Left ventricle myocardium superior (tissue), 1 donor: ENCODE results near the gene IQSEC1. TPM values are rescaled to one million over a fixed set of nuclear protein-coding genes. Genes with fewer than 3 reads are reported as not detected.
A peak's percentile ranks its signal among the peaks of the same experiment; 100 is the strongest.

Experiments
- ATAC-seq: fragments of 200-7000 bp; cut with Tn5 transposase; one replicate; pipeline ENCODE4 v1.9.1; 2020; ENCODE audit warnings: mild to moderate bottlenecking, moderate library complexity
- DNase-seq: peaks from one replicate; pipeline ENCODE4 v3.0.0-alpha.2; 2020
- intact Hi-C: fragments of 100-400 bp; cut with micrococcal nuclease; formaldehyde crosslinking; loops from one replicate; pipeline ENCODE4 v1.11.0; 2022
- total RNA-seq: library from RNA; stranded (reverse); fragmentation: NEBNext Ultra II Directional; extraction: Animal tissue kit (Norgen Biotek cat#: 25700); gene quantifications from one replicate; pipeline ENCODE4 v1.2.1, GENCODE V29; 2021
- donor health status: DM: no; HTN: yes; CAD: no; lungs with severe emphysema.

IQSEC1 gene
- total RNA-seq, 1 donor from 2014 or later: 95.1 TPM

- DNase-seq (peak; percentile 25), ATAC-seq (no peak)
- intact Hi-C loops: no loop called here
Observed at GRCh38 chr3:13041113-13041776, 32.0 kb downstream of the IQSEC1 start.

- intact Hi-C loops: no loop called here
- ATAC-seq (peak; percentile 28), DNase-seq (peak; percentile 25)
Observed at GRCh38 chr3:13040361-13041074, 32.7 kb downstream of the IQSEC1 start.

GRCh38 chr3:13039213-13039896 is 33.9 kb downstream of the IQSEC1 start:
- DNase-seq (peak; percentile 4), ATAC-seq (no peak)
- intact Hi-C loops: no loop called here

- DNase-seq (no peak), ATAC-seq (no peak)
- intact Hi-C loops: no loop called here
Observed at GRCh38 chr3:13037458-13038117, 35.6 kb downstream of the IQSEC1 start.

- intact Hi-C loops: no loop called here
- ATAC-seq: peak; percentile 28
- DNase-seq: peak; percentile 26
Observed at GRCh38 chr3:13034861-13035260, 38.4 kb downstream of the IQSEC1 start.

- DNase-seq: peak; percentile 13
- ATAC-seq: no peak
- intact Hi-C loops: no loop called here
Observed at GRCh38 chr3:13034109-13034800, 39.0 kb downstream of the IQSEC1 start.

GRCh38 chr3:13032206-13032605 is 41.0 kb downstream of the IQSEC1 start:
- no peak for ATAC-seq
- intact Hi-C loops: no loop called here
- DNase-seq: peak; percentile 20

- intact Hi-C loops: no loop called here
- DNase-seq (no peak), ATAC-seq (no peak)
Observed at GRCh38 chr3:13031621-13032020, 41.6 kb downstream of the IQSEC1 start.

GRCh38 chr3:13030684-13031083 is 42.5 kb downstream of the IQSEC1 start:
- DNase-seq (peak; percentile 4), ATAC-seq (no peak)
- intact Hi-C loops: no loop called here

- DNase-seq (peak; percentile 29), ATAC-seq (no peak)
- intact Hi-C loops: no loop called here
Observed at GRCh38 chr3:13028010-13028821, 45.0 kb downstream of the IQSEC1 start.

GRCh38 chr3:13027154-13027553 is 46.1 kb downstream of the IQSEC1 start:
- no peak for ATAC-seq
- intact Hi-C loops: no loop called here
- DNase-seq: peak; percentile 21

GRCh38 chr3:13026534-13026933 is 46.7 kb downstream of the IQSEC1 start:
- ATAC-seq (no peak), DNase-seq (no peak)
- intact Hi-C loops: no loop called here

- DNase-seq: peak; percentile 16
- intact Hi-C loops: no loop called here
- no peak for ATAC-seq
Observed at GRCh38 chr3:13025778-13026518, 47.3 kb downstream of the IQSEC1 start.

- DNase-seq: peak; percentile 67
- ATAC-seq: peak; percentile 22
- intact Hi-C loops: no loop called here
Observed at GRCh38 chr3:13025090-13025489, 48.1 kb downstream of the IQSEC1 start.

GRCh38 chr3:13024765-13025065 is 48.5 kb downstream of the IQSEC1 start:
- intact Hi-C loops: no loop called here
- DNase-seq (no peak), ATAC-seq (no peak)

GRCh38 chr3:13023971-13024764 is 49.1 kb downstream of the IQSEC1 start:
- intact Hi-C loops: no loop called here
- no peak for DNase-seq
- no peak for ATAC-seq
